Inferior parietal cortex (tissue), 1 donor: ENCODE measurements around the gene ZNRF4.
"Not testable (repeated sequence)": the region's sequence is repeated elsewhere in the genome, so short reads cannot be mapped to it uniquely, and the experiment has no call there.

Experiments used
- DNase-seq: peaks from one replicate; pipeline ENCODE4 v3.0.0-alpha.2; 2016; ENCODE audit errors: extremely low spot score

Gene ZNRF4

GRCh38 chr19:5473646-5474045 lies 18.4 kb downstream of the ZNRF4 start:
- no peak for DNase-seq

DNA sequence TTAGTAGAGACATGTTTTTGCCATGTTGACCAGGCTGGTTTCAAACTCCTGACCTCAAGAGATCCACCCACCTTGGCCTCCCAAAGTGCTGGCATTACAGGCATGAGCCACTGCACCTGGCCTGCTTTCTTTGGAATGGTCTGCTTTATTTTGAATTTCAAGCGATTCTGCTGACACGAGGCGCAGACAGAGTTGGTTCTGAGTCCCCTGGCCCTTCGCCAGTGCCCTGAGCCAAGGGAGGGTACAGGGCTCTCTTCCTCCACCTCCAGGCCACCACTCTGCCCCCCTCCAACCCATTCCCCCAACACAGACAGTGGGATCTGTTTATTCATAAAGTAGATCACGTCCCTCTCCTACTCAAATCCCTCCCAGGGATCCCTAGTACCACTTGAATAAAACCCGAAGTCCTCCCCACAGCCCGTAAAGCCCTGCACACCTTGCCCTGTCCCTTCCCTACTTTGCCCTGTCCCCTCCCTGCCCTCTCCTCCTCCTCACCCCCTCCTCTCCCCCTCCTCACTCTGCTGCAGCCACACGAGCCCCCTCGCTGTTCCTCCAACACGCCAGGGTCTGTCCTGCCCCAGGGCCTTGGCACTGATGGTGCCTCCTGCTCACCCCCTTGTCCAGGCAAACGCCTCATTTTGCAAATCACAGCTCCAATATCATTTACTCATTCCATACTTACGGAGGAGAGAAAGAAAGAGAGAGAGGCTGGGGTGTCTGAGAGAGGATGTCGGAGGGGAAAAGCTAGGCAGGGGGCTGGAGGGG lies 22.4 kb downstream of the ZNRF4 start:
- no peak for DNase-seq

GRCh38 chr19:5478241-5478924 lies 23.2 kb downstream of the ZNRF4 start:
- no peak for DNase-seq

GRCh38 chr19:5478925-5479588 lies 23.8 kb downstream of the ZNRF4 start:
- no peak for DNase-seq

GRCh38 chr19:5479958-5480357 lies 24.7 kb downstream of the ZNRF4 start:
- DNase-seq = no peak

DNA sequence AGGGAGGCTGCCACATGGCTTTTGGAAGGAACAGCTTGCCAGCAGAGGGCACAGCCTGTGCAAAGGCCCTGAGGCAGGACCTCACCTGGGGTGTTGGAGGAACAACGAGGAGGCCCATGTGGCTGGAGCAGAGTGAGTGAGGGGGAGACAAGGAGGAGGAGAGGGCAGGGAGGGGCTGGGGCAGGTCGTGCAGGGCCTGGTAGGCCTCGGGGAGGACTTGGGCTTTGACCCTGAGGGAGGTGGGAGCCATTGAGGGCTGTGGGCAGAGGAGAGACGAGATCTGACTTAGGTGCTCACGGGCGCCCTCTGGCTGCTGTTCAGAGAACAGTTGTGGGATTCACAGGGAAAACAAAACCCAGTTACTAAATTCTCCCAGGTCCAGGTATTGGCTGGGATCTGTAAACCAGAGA lies 25.2 kb downstream of the ZNRF4 start:
- no peak for DNase-seq

GRCh38 chr19:5481957-5482356 lies 26.7 kb downstream of the ZNRF4 start:
- DNase-seq = no peak

GRCh38 chr19:5484398-5485285 lies 29.4 kb downstream of the ZNRF4 start:
- no peak for DNase-seq

GRCh38 chr19:5485286-5485636 lies 30.0 kb downstream of the ZNRF4 start:
- no peak for DNase-seq

DNA sequence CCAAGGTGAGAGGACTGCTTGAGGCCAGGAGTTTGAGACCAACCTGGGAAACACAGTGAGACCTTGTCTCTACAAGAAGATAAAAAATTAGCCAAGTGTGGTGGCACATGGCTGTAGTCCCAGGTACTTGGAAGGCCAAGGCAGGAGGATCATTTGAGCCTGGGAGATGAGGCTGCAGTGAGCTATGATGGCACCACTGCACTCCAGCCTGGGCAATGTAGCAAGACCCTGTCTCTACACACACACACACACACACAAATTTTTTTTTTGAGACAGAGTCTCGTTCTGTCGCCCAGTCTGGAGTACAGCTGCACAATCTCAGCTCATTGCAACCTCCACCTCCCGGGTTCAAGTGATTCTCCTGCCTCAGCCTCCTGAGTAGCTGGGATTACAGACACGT lies 30.4 kb downstream of the ZNRF4 start:
- DNase-seq = not testable (repeated sequence)

DNA sequence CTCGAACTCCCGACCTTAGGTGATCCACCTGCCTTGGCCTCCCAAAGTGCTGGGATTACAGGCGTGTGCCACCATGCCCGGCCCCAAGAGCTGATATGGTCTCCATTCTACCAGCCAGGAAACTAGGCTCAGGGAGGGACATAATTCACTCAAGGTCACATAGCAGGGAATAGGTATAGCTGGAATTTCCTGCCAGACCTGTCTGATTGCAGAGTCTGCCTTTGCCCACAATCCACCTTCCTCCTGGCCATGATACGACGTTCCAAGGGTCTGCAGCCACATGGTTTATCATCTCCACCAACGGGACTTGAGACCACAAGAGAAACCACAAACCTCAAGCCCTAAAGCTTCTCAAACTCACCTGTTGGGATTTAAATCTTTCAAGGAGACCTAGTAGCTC lies 32.0 kb downstream of the ZNRF4 start:
- no peak for DNase-seq

DNA sequence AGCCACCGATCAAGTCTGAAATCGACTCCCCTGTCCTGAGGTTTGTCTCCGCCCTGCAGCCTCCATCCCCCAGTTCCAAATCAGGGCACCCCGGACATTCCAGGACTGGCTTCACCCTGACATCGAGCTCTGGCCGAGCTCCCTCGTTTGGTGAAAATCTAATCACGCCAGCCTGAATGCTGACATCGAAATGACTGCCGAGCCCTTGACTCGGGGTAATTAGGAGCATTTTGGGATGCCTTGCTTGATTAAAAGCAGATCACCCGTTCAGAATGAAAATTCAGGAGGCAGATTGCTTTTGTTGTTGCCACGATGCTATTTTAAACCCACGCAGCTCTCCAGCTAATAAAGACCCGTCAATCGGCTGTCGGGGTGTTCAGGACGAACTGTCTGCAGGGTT lies 34.3 kb downstream of the ZNRF4 start:
- no peak for DNase-seq

DNA sequence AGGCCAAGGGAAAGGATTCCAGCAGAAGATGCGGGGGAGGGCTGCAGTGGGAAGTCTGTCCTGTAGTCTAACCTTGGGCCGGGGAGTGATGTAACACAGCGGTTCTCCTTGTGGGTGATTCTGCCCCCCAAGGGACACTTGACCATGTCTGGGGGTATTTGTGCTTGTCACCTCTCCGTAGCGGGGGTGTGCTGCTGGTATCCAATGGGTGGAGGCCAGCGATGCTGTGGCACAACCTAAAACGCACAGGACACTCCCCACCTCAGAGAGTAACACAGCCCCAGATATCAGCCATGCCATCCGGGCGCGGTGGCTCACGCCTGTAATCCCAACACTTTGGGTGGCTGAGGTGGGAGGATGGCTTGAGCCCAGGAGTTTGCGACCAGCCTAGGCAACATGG lies 36.3 kb downstream of the ZNRF4 start:
- no peak for DNase-seq

DNA sequence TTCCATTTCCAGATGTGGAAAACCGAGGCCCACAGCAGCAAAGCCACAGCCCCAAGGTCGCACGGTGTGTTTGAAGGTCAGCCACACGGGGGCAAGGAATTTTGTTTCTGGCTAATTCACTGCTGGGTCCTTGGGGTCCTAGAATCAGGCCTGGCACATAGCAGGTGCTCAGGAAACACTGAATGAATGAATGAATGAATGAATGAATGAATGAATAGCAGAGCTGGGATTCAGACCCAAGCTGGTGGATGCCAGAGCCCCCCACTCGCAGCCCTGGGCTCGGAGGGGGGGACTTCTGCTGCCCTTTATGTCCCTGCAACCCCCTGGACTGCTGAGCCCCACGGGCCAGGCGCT lies 37.0 kb downstream of the ZNRF4 start:
- no peak for DNase-seq

DNA sequence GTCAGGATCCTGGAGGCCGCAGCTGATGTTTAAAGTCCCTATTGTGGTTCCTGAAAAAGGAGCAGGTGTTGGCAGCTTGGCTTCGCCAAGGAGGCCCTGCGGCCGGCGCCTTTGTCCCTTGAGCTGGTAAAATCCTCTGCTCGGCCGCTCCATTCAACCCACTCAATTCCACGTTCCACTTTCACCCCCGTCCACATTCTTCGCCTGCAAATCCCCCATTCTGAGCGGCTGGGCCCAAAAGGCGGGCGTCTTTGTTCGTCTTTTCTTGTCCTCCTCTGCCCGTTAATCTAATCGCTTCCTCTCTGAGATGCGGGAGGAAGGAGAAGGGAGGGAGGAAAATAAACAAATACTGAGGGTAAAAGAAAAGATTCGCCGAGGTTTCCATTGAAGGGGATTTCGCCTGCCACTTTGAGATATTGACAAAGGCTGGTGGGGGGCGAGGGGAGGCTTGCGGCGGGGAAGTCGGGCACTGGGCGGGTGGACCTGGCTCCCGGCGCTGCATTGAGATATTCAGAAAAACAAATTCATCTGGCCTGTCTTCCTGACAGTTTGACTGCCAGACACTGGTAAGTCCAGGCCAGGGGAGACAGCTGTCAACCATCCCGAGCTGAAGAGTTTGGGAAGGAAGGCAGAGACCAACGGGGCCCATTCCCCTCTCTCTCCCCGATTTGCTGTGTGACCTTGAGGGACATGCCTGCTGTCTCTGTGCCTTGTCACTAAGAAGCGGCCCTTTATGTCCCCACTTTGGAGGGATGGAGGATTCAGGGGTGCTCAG lies 37.6 kb downstream of the ZNRF4 start:
- no peak for DNase-seq

GRCh38 chr19:5494773-5495172 lies 39.6 kb downstream of the ZNRF4 start:
- no peak for DNase-seq

GRCh38 chr19:5495792-5496191 lies 40.6 kb downstream of the ZNRF4 start:
- no peak for DNase-seq

- DNase-seq = no peak
These were observed 42.1 kb downstream of the ZNRF4 start for GRCh38 chr19:5497297-5497696.

- peak; percentile 4 for DNase-seq
These were observed 43.8 kb downstream of the ZNRF4 start for GRCh38 chr19:5498830-5499550.

DNA sequence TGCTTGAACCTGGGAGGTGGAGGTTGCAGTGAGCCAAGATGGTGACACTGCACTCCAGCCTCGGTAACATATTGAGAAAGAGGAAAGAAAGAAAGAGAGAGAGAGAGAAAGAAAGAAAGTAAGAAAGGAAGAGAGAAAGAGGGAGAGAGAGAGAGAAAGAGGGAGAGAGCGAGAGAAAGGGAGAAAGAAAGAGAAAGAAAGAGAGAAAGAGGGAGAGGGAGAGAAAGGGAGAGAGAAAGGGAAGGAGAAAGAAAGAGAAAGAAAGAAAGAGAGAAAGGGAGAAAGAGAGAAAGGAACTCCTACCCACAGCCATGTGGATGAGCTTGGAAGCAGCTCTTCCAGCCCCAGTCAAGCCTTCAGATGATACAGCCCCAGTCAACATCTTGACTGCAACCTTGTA lies 46.7 kb downstream of the ZNRF4 start:
- no peak for DNase-seq

DNA sequence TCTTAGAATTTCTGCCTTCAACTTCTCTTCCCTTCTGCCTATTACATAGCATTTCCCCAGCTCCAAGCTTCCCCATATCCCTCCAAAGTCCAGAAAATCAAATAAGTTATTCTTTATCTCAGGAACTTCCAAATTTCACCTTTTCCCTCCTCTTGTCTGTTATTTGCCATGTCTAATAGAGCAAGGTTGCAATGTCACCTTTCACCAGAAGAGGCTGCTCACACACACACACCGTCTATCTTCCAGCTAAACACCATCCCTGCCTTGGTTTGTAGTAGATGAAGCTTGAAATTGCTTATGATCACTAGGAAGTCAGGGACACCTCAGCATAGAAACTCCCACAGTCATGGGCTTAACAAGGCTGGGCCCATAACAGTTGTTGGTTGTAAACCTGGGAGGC lies 48.4 kb downstream of the ZNRF4 start:
- DNase-seq = no peak
